SK-N-MC (cell line): ENCODE results near the gene PAK1.

Experiments
- EZH2 ChIP-seq: fragments of 200-600 bp; sonication (generic); IDR thresholded peaks from one replicate; pipeline ENCODE4 v1.6.1; 2017; ENCODE audit warnings: antibody characterized with exemption
- FOXP2 ChIP-seq: optimal IDR thresholded peaks from 2 replicates; pipeline ENCODE3; 2011; ENCODE audit warnings: mild to moderate bottlenecking, moderate library complexity; ENCODE audit not compliant: insufficient read depth; ENCODE audit errors: extremely low read length, control extremely low read depth

DNA sequence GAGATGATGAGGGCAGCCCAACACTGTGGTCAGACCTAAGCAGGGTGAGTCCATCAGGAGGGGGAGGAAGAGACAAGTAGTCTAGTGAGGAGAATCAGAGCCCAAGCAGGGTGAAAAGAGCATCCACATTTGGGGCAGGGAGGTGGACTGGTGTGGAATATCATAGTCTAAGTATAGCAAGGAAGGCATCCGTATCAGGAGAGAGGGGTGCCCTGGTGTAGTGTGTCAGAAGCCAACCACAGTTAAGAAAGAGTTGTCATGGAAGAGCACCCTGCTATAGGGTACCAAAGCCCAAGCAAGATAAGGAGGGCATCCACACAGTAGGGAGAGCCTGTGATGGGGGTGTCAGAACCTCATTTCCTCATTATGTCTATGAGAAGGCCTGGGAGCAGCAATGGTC lies 45.3 kb downstream of the PAK1 start:
- TF ChIP-seq EZH2 (no peak), FOXP2 (no peak)
